ENCODE results near the gene NF2.

GRCh38 chr22:29668673-29669072 lies 65.2 kb downstream of the NF2 start:
- TF ChIP-seq, protein P1, sequence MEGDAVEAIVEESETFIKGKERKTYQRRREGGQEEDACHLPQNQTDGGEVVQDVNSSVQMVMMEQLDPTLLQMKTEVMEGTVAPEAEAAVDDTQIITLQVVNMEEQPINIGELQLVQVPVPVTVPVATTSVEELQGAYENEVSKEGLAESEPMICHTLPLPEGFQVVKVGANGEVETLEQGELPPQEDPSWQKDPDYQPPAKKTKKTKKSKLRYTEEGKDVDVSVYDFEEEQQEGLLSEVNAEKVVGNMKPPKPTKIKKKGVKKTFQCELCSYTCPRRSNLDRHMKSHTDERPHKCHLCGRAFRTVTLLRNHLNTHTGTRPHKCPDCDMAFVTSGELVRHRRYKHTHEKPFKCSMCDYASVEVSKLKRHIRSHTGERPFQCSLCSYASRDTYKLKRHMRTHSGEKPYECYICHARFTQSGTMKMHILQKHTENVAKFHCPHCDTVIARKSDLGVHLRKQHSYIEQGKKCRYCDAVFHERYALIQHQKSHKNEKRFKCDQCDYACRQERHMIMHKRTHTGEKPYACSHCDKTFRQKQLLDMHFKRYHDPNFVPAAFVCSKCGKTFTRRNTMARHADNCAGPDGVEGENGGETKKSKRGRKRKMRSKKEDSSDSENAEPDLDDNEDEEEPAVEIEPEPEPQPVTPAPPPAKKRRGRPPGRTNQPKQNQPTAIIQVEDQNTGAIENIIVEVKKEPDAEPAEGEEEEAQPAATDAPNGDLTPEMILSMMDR (IDR thresholded peaks at IDR 0.05), result no peak
- no peak for TF ChIP-seq ZFX (IDR thresholded peaks at IDR 0.05; ENCODE audit: borderline replicate concordance)
